A673 (cell line): ENCODE measurements around the gene PAF1.

ENCODE experiments used
- CTCF ChIP-seq: fragments of 300-800, 200-600 bp; sonication (generic); conservative IDR thresholded peaks from 2 replicates; pipeline ENCODE4 v1.5.1; 2017; ENCODE audit warnings: low read depth, mild to moderate bottlenecking, antibody characterized with exemption, low read length, moderate library complexity, mixed read lengths
- EZH2 ChIP-seq: fragments of 200-600 bp; sonication (generic); IDR thresholded peaks from 2 replicates; pipeline ENCODE4 v1.6.1; 2017; ENCODE audit warnings: borderline replicate concordance, low read depth, mild to moderate bottlenecking, mixed read lengths, antibody characterized with exemption, low read length; ENCODE audit not compliant: poor library complexity, severe bottlenecking

- TF ChIP-seq CTCF (no peak), EZH2 (no peak)
Measured at GRCh38 chr19:39401549-39402345, 10.8 kb upstream of the PAF1 start.
